Measurements from ENCODE around the gene CNTNAP2. TPM values are rescaled to one million over a fixed set of nuclear protein-coding genes. Genes with fewer than 3 reads are reported as not detected.
A peak's percentile ranks its signal among the peaks of the same experiment; 100 is the strongest.

The CNTNAP2 gene
- total and polyA plus RNA-seq, 2 donors from 2014 or later = 0.06 to 0.13 TPM

- no peaks in the 10 kb centered on the region for H3K27me3 ChIP-seq (ENCODE audit: control insufficient read depth, insufficient read depth, low read length)
- no peaks in the 10 kb centered on the region for H3K36me3 ChIP-seq (ENCODE audit: control insufficient read depth in 2 of 3, insufficient read depth in 3 of 3, low read length in 3 of 3)
- H3K27ac ChIP-seq (ENCODE audit: low read depth in 2 of 2, low read length in 2 of 2) = no peak overlapping the region
- no peak overlapping the region for H3K9ac ChIP-seq (ENCODE audit: low read length in 3 of 3)
- H3K9me3 ChIP-seq (ENCODE audit: control insufficient read depth in 2 of 3, insufficient read depth in 1 of 3, low read length in 3 of 3) = peaks cover 0 to 1% (median 0%) of the 10 kb centered on the region in 3 donors
- intact Hi-C loops (cut with DNase I) = no loop called here
- TF ChIP-seq, protein P1, sequence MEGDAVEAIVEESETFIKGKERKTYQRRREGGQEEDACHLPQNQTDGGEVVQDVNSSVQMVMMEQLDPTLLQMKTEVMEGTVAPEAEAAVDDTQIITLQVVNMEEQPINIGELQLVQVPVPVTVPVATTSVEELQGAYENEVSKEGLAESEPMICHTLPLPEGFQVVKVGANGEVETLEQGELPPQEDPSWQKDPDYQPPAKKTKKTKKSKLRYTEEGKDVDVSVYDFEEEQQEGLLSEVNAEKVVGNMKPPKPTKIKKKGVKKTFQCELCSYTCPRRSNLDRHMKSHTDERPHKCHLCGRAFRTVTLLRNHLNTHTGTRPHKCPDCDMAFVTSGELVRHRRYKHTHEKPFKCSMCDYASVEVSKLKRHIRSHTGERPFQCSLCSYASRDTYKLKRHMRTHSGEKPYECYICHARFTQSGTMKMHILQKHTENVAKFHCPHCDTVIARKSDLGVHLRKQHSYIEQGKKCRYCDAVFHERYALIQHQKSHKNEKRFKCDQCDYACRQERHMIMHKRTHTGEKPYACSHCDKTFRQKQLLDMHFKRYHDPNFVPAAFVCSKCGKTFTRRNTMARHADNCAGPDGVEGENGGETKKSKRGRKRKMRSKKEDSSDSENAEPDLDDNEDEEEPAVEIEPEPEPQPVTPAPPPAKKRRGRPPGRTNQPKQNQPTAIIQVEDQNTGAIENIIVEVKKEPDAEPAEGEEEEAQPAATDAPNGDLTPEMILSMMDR (IDR thresholded peaks at IDR 0.05; ENCODE audit: borderline replicate concordance, extremely low read depth, insufficient read depth) = no peak
- H3K4me1 ChIP-seq (ENCODE audit: control insufficient read depth in 2 of 3, insufficient read depth in 2 of 3, low read depth in 1 of 3, low read length in 3 of 3) = no peaks in the 10 kb centered on the region
- FAIRE-seq (no peak), DNase-seq (no peak)
- H3K4me3 ChIP-seq (ENCODE audit: low read length in 3 of 3) = no peak overlapping the region
Measured at GRCh38 chr7:148083448-148083847, 1966.8 kb downstream of the CNTNAP2 start.

GRCh38 chr7:148084138-148084537 is 1967.5 kb downstream of the CNTNAP2 start:
- no peaks in the 10 kb centered on the region for H3K36me3 ChIP-seq (ENCODE audit: control insufficient read depth in 2 of 3, insufficient read depth in 3 of 3, low read length in 3 of 3)
- peak; percentile 68 for FAIRE-seq
- peak in 4 of 5 donors; percentile 65 to 95 (median 86) for DNase-seq
- intact Hi-C loops (cut with DNase I) = no loop called here
- no peaks in the 10 kb centered on the region for H3K4me1 ChIP-seq (ENCODE audit: control insufficient read depth in 2 of 3, insufficient read depth in 2 of 3, low read depth in 1 of 3, low read length in 3 of 3)
- no peaks in the 10 kb centered on the region for H3K27me3 ChIP-seq (ENCODE audit: control insufficient read depth, insufficient read depth, low read length)
- no peak overlapping the region for H3K9ac ChIP-seq (ENCODE audit: low read length in 3 of 3)
- peaks cover 0 to 1% (median 0%) of the 10 kb centered on the region in 3 donors for H3K9me3 ChIP-seq (ENCODE audit: control insufficient read depth in 2 of 3, insufficient read depth in 1 of 3, low read length in 3 of 3)
- no peak overlapping the region for H3K4me3 ChIP-seq (ENCODE audit: low read length in 3 of 3)
- no peak overlapping the region for H3K27ac ChIP-seq (ENCODE audit: low read depth in 2 of 2, low read length in 2 of 2)
- TF ChIP-seq, protein P1 (IDR thresholded peaks at IDR 0.05; ENCODE audit: borderline replicate concordance, extremely low read depth, insufficient read depth) = peak; percentile 51

GRCh38 chr7:148091882-148092281 is 1975.3 kb downstream of the CNTNAP2 start:
- H3K27me3 ChIP-seq (ENCODE audit: control insufficient read depth, insufficient read depth, low read length) = no peaks in the 10 kb centered on the region
- TF ChIP-seq, protein P1 (IDR thresholded peaks at IDR 0.05; ENCODE audit: borderline replicate concordance, extremely low read depth, insufficient read depth) = no peak
- no peak overlapping the region for H3K9ac ChIP-seq (ENCODE audit: low read length in 3 of 3)
- H3K27ac ChIP-seq (ENCODE audit: low read depth in 2 of 2, low read length in 2 of 2) = no peak overlapping the region
- peaks cover 0 to 6% (median 0%) of the 10 kb centered on the region in 3 donors for H3K4me1 ChIP-seq (ENCODE audit: control insufficient read depth in 2 of 3, insufficient read depth in 2 of 3, low read depth in 1 of 3, low read length in 3 of 3)
- no peaks in the 10 kb centered on the region for H3K9me3 ChIP-seq (ENCODE audit: control insufficient read depth in 2 of 3, insufficient read depth in 1 of 3, low read length in 3 of 3)
- H3K36me3 ChIP-seq (ENCODE audit: control insufficient read depth in 2 of 3, insufficient read depth in 3 of 3, low read length in 3 of 3) = no peaks in the 10 kb centered on the region
- DNase-seq (no peak), FAIRE-seq (no peak)
- no peak overlapping the region for H3K4me3 ChIP-seq (ENCODE audit: low read length in 3 of 3)
- intact Hi-C loops (cut with DNase I) = no loop called here
